ENCODE data around the gene GXYLT1.

GXYLT1 gene

GRCh38 chr12:42167711-42168110 is 23.0 kb upstream of the GXYLT1 start:
- DNase-seq (ENCODE audit: low read depth): no peak
- TF ChIP-seq CTCF (conservative IDR thresholded peaks at IDR 0.05; ENCODE audit: low read depth, low read length): no peak
- no peak overlapping the region for H3K4me3 ChIP-seq (ENCODE audit: low read length)

GRCh38 chr12:42166501-42166900 is 21.8 kb upstream of the GXYLT1 start:
- no peak for DNase-seq (ENCODE audit: low read depth)
- TF ChIP-seq CTCF (conservative IDR thresholded peaks at IDR 0.05; ENCODE audit: low read depth, low read length): no peak
- H3K4me3 ChIP-seq (ENCODE audit: low read length): no peak overlapping the region

- TF ChIP-seq CTCF (conservative IDR thresholded peaks at IDR 0.05; ENCODE audit: low read depth, low read length): no peak
Measured at GRCh38 chr12:42163913-42164312, 19.2 kb upstream of the GXYLT1 start.

GRCh38 chr12:42162965-42163364 is 18.3 kb upstream of the GXYLT1 start:
- no peak for DNase-seq (ENCODE audit: low read depth)
- H3K4me3 ChIP-seq (ENCODE audit: low read length): no peak overlapping the region
- TF ChIP-seq CTCF (conservative IDR thresholded peaks at IDR 0.05; ENCODE audit: low read depth, low read length): no peak

More at GRCh38 chr12:42163913-42164312, 19.2 kb upstream of the GXYLT1 start:
- no peak for DNase-seq (ENCODE audit: low read depth)
- H3K4me3 ChIP-seq (ENCODE audit: low read length): no peak overlapping the region

GRCh38 chr12:42162193-42162592 is 17.5 kb upstream of the GXYLT1 start:
- no peak for DNase-seq (ENCODE audit: low read depth)
- no peak for TF ChIP-seq CTCF (conservative IDR thresholded peaks at IDR 0.05; ENCODE audit: low read depth, low read length)
- no peak overlapping the region for H3K4me3 ChIP-seq (ENCODE audit: low read length)

- no peak for DNase-seq (ENCODE audit: low read depth)
- no peak overlapping the region for H3K4me3 ChIP-seq (ENCODE audit: low read length)
Measured at GRCh38 chr12:42161529-42161928, 16.9 kb upstream of the GXYLT1 start.

More at GRCh38 chr12:42161529-42161928, 16.9 kb upstream of the GXYLT1 start:
- TF ChIP-seq CTCF (conservative IDR thresholded peaks at IDR 0.05; ENCODE audit: low read depth, low read length): no peak
